Trophoblast cell (in vitro differentiated cells and primary cell): ENCODE measurements around the gene DMXL1.

Experiments used
- DNase-seq, 2 donors: peaks; one replicate each; pipeline ENCODE4 v3.0.0-alpha.2; 2016
- H2AFZ ChIP-seq: 2 replicates; pipeline ENCODE4 v1.6.1; 2013; ENCODE audit warnings: low read length, moderate library complexity, mild to moderate bottlenecking; ENCODE audit not compliant: insufficient read depth, poor library complexity
- H2AK5ac ChIP-seq: 2 replicates; pipeline ENCODE4 v1.6.1; 2013; ENCODE audit warnings: mild to moderate bottlenecking, low read length
- H2BK120ac ChIP-seq: 2 replicates; pipeline ENCODE4 v1.6.1; 2013; ENCODE audit warnings: low read length, mild to moderate bottlenecking, moderate library complexity; ENCODE audit not compliant: insufficient read depth, poor library complexity
- H2BK12ac ChIP-seq: 2 replicates; pipeline ENCODE4 v1.6.1; 2013; ENCODE audit warnings: mild to moderate bottlenecking, low read length, moderate library complexity
- H2BK5ac ChIP-seq: 2 replicates; pipeline ENCODE4 v1.6.1; 2013; ENCODE audit warnings: low read length, low read depth, moderate library complexity, mild to moderate bottlenecking; ENCODE audit not compliant: poor library complexity
- H3K14ac ChIP-seq: 2 replicates; pipeline ENCODE4 v1.6.1; 2013; ENCODE audit warnings: mild to moderate bottlenecking, low read length
- H3K18ac ChIP-seq: 2 replicates; pipeline ENCODE4 v1.6.1; 2013; ENCODE audit warnings: mild to moderate bottlenecking, low read length
- H3K23ac ChIP-seq: 2 replicates; pipeline ENCODE4 v1.6.1; 2013; ENCODE audit warnings: low read length
- H3K27ac ChIP-seq: 2 replicates; pipeline ENCODE4 v1.5.1; 2013; ENCODE audit warnings: low read depth, mild to moderate bottlenecking, inconsistent platforms, low read length, moderate library complexity
- H3K27me3 ChIP-seq: 2 replicates; pipeline ENCODE4 v1.6.1; 2013; ENCODE audit warnings: inconsistent platforms, mild to moderate bottlenecking, low read length, moderate library complexity; ENCODE audit not compliant: insufficient read depth
- H3K36me3 ChIP-seq, 2 experiments: 1 replicate in 1 of 2; 2 replicates in 1 of 2; pipeline ENCODE4 v1.6.1; 2013; ENCODE audit warnings: low read length in 2 of 2, mild to moderate bottlenecking in 2 of 2, moderate library complexity in 1 of 2; ENCODE audit not compliant: insufficient read depth in 2 of 2, control insufficient read depth in 1 of 2
- H3K4ac ChIP-seq: 2 replicates; pipeline ENCODE4 v1.6.1; 2013; ENCODE audit warnings: low read depth, mild to moderate bottlenecking, low read length, moderate library complexity
- H3K4me1 ChIP-seq, 2 experiments: 1 replicate in 1 of 2; 2 replicates in 1 of 2; pipeline ENCODE4 v1.6.1; 2013; ENCODE audit warnings: low read length in 2 of 2, mild to moderate bottlenecking in 2 of 2, moderate library complexity in 1 of 2; ENCODE audit not compliant: insufficient read depth in 2 of 2, control insufficient read depth in 1 of 2
- H3K4me2 ChIP-seq: 2 replicates; pipeline ENCODE4 v1.6.1; 2013; ENCODE audit warnings: inconsistent platforms, mild to moderate bottlenecking, low read length, moderate library complexity
- H3K4me3 ChIP-seq: 2 replicates; pipeline ENCODE4 v1.5.1; 2013; ENCODE audit warnings: mild to moderate bottlenecking, low read depth, low read length, inconsistent platforms
- H3K79me1 ChIP-seq: one replicate; pipeline ENCODE4 v1.6.1; 2013; ENCODE audit warnings: low read length
- H3K79me2 ChIP-seq: 2 replicates; pipeline ENCODE4 v1.6.1; 2013; ENCODE audit warnings: low read length, mild to moderate bottlenecking; ENCODE audit not compliant: control insufficient read depth, insufficient read depth, poor library complexity
- H3K9ac ChIP-seq: 2 replicates; pipeline ENCODE4 v1.6.1; 2013; ENCODE audit warnings: mild to moderate bottlenecking, low read length
- H3K9me3 ChIP-seq: 2 replicates; pipeline ENCODE4 v1.6.1; 2013; ENCODE audit warnings: low read depth, mild to moderate bottlenecking, control low read depth, inconsistent platforms, low read length; ENCODE audit not compliant: insufficient read depth
- H4K12ac ChIP-seq: 2 replicates; pipeline ENCODE4 v1.6.1; 2013; ENCODE audit warnings: low read depth, mild to moderate bottlenecking, low read length, moderate library complexity
- H4K8ac ChIP-seq: 2 replicates; pipeline ENCODE4 v1.6.1; 2013; ENCODE audit warnings: low read depth, mild to moderate bottlenecking, low read length, moderate library complexity
- H4K91ac ChIP-seq: one replicate; pipeline ENCODE4 v1.6.1; 2013; ENCODE audit warnings: low read depth, mild to moderate bottlenecking, low read length, moderate library complexity
- WGBS: extraction: QIAGEN DNeasy Blood & Tissue Kit; methylation state at CpG from one replicate; pipeline ENCODE4 v1.1.7; 2013; ENCODE audit warnings: missing lambda C conversion rate; ENCODE audit not compliant: insufficient read length, insufficient coverage; ENCODE audit errors: extremely low coverage; 5-methylcytosine and 5-hydroxymethylcytosine counted together

DMXL1 gene

GRCh38 chr5:119276978-119277377, 206.1 kb downstream of the DMXL1 start:
- H2BK120ac ChIP-seq: no peak overlapping the region
- no peak overlapping the region for H3K23ac ChIP-seq
- no peak overlapping the region for H3K18ac ChIP-seq
- no peak overlapping the region for H2AFZ ChIP-seq
- H3K36me3 ChIP-seq: no peaks in the 10 kb centered on the region
- H3K79me2 ChIP-seq: peaks cover 7% of the 10 kb centered on the region
- H2AK5ac ChIP-seq: no peak overlapping the region
- H3K4ac ChIP-seq: no peak overlapping the region
- no peak overlapping the region for H3K14ac ChIP-seq
- no peak overlapping the region for H4K12ac ChIP-seq
- no peak overlapping the region for H3K4me2 ChIP-seq
- DNase-seq: no peak
- H3K4me1 ChIP-seq: peaks cover 22 to 30% of the 10 kb centered on the region in 2 experiments
- no peak overlapping the region for H4K91ac ChIP-seq
- peaks cover 17% of the 10 kb centered on the region for H3K79me1 ChIP-seq
- no peaks in the 10 kb centered on the region for H3K27me3 ChIP-seq
- no peak overlapping the region for H2BK12ac ChIP-seq
- H3K9me3 ChIP-seq: no peaks in the 10 kb centered on the region
- no peak overlapping the region for H3K27ac ChIP-seq
- WGBS: no CpG with 5 or more reads among the region's 5 CpGs
- no peak overlapping the region for H3K4me3 ChIP-seq
- H4K8ac ChIP-seq: no peak overlapping the region
- H3K9ac ChIP-seq: no peak overlapping the region
- H2BK5ac ChIP-seq: no peak overlapping the region

GRCh38 chr5:119279093-119279492, 208.2 kb downstream of the DMXL1 start:
- Histone ChIP-seq H2AK5ac (no peak overlapping the region), H2BK12ac (no peak overlapping the region), H3K9ac (no peak overlapping the region), H3K23ac (no peak overlapping the region), H3K4ac (no peak overlapping the region), H3K36me3 (no peaks in the 10 kb centered on the region), H3K27ac (no peak overlapping the region), H4K12ac (no peak overlapping the region), H4K91ac (no peak overlapping the region), H3K27me3 (no peaks in the 10 kb centered on the region), H3K4me2 (no peak overlapping the region), H2BK5ac (no peak overlapping the region), H3K4me1 (peaks cover 10 to 13% of the 10 kb centered on the region in 2 experiments), H2AFZ (no peak overlapping the region), H3K14ac (no peak overlapping the region), H4K8ac (no peak overlapping the region), H3K79me2 (peaks cover 2% of the 10 kb centered on the region), H3K4me3 (no peak overlapping the region), H2BK120ac (no peak overlapping the region), H3K9me3 (no peaks in the 10 kb centered on the region), H3K18ac (no peak overlapping the region), H3K79me1 (peaks cover 8% of the 10 kb centered on the region)
- no peak for DNase-seq
- no CpG with 5 or more reads among the region's 1 CpG for WGBS

GRCh38 chr5:119280380-119280779, 209.5 kb downstream of the DMXL1 start:
- Histone ChIP-seq H3K9ac (no peak overlapping the region), H2AFZ (no peak overlapping the region), H3K27me3 (no peaks in the 10 kb centered on the region), H2BK12ac (no peak overlapping the region), H3K79me1 (peaks cover 3% of the 10 kb centered on the region), H3K27ac (no peak overlapping the region), H3K79me2 (peaks cover 2% of the 10 kb centered on the region), H2BK120ac (no peak overlapping the region), H3K4me1 (peaks cover 8 to 10% of the 10 kb centered on the region in 2 experiments), H3K4me2 (no peak overlapping the region), H2BK5ac (no peak overlapping the region), H3K18ac (no peak overlapping the region), H3K23ac (no peak overlapping the region), H3K14ac (no peak overlapping the region), H2AK5ac (no peak overlapping the region), H4K91ac (no peak overlapping the region), H3K4ac (no peak overlapping the region), H3K36me3 (no peaks in the 10 kb centered on the region), H4K8ac (no peak overlapping the region), H3K9me3 (no peaks in the 10 kb centered on the region), H4K12ac (no peak overlapping the region), H3K4me3 (no peak overlapping the region)
- WGBS: no CpG with 5 or more reads among the region's 3 CpGs
- DNase-seq: no peak

- no peak overlapping the region for H2BK120ac ChIP-seq
- no peak overlapping the region for H2AK5ac ChIP-seq
- WGBS: no CpG with 5 or more reads among the region's 2 CpGs
- no peak overlapping the region for H2AFZ ChIP-seq
- no peak overlapping the region for H3K27ac ChIP-seq
- no peaks in the 10 kb centered on the region for H3K36me3 ChIP-seq
- no peaks in the 10 kb centered on the region for H3K9me3 ChIP-seq
- peaks cover 9 to 13% of the 10 kb centered on the region in 2 experiments for H3K4me1 ChIP-seq
- H3K9ac ChIP-seq: no peak overlapping the region
- no peak overlapping the region for H4K8ac ChIP-seq
- H4K91ac ChIP-seq: no peak overlapping the region
- H3K18ac ChIP-seq: no peak overlapping the region
- H2BK5ac ChIP-seq: no peak overlapping the region
- no peak overlapping the region for H3K4me2 ChIP-seq
- H3K79me2 ChIP-seq: no peaks in the 10 kb centered on the region
- no peak overlapping the region for H3K23ac ChIP-seq
- H3K4me3 ChIP-seq: no peak overlapping the region
- no peak overlapping the region for H2BK12ac ChIP-seq
- no peak overlapping the region for H3K14ac ChIP-seq
- H3K27me3 ChIP-seq: no peaks in the 10 kb centered on the region
- H3K79me1 ChIP-seq: peaks cover 7% of the 10 kb centered on the region
- no peak for DNase-seq
- no peak overlapping the region for H4K12ac ChIP-seq
- H3K4ac ChIP-seq: no peak overlapping the region
Observed at GRCh38 chr5:119282628-119283027, 211.7 kb downstream of the DMXL1 start.
